ENCODE measurements around the gene OR10A4.

DNA sequence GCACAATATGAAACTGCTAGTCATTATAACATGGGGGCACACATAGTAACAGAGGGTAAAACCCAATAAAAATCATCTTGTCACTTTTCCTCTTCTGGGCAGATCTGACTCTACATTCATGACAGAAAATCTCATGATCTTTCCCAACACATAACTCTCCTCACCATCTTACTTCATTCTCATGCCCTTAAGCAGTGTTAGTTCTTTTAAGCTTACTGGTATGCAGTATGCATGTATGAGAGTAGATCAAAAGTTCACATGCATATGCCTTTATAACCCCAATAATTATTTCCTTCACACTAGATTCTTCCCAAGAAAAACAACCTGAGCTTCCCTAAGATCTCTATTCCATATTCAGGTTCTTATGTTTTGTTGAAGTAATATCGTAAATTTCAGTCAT, 5.1 kb upstream of the OR10A4 start:
- TF ChIP-seq, protein P1, sequence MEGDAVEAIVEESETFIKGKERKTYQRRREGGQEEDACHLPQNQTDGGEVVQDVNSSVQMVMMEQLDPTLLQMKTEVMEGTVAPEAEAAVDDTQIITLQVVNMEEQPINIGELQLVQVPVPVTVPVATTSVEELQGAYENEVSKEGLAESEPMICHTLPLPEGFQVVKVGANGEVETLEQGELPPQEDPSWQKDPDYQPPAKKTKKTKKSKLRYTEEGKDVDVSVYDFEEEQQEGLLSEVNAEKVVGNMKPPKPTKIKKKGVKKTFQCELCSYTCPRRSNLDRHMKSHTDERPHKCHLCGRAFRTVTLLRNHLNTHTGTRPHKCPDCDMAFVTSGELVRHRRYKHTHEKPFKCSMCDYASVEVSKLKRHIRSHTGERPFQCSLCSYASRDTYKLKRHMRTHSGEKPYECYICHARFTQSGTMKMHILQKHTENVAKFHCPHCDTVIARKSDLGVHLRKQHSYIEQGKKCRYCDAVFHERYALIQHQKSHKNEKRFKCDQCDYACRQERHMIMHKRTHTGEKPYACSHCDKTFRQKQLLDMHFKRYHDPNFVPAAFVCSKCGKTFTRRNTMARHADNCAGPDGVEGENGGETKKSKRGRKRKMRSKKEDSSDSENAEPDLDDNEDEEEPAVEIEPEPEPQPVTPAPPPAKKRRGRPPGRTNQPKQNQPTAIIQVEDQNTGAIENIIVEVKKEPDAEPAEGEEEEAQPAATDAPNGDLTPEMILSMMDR (conservative IDR thresholded peaks at IDR 0.05; ENCODE audit: low read depth, low read length): no peak
- TF ChIP-seq POLR2A (IDR thresholded peaks at IDR 0.05; ENCODE audit: low read depth, low read length) (no peak), RAD21 (IDR thresholded peaks at IDR 0.05; ENCODE audit: low read length) (no peak), CHD1 (IDR thresholded peaks at IDR 0.05; ENCODE audit: low read depth, low read length) (no peak), BHLHE40 (IDR thresholded peaks at IDR 0.05; ENCODE audit: low read depth, low read length) (no peak), ELK1 (IDR thresholded peaks at IDR 0.05; ENCODE audit: borderline replicate concordance, low read depth, low read length) (no peak), CEBPB (IDR thresholded peaks at IDR 0.05; ENCODE audit: low read depth, low read length) (no peak), RFX5 (IDR thresholded peaks at IDR 0.05; ENCODE audit: low read depth, low read length) (no peak), USF2 (IDR thresholded peaks at IDR 0.05; ENCODE audit: low read depth, low read length) (no peak)

Measured in IMR-90 (cell line).